AG09309 (cell line): Measurements from ENCODE around the gene FGF16.
"Not testable (repeated sequence)": the region's sequence is repeated elsewhere in the genome, so short reads cannot be mapped to it uniquely, and the experiment has no call there.

Experiments used
- DNase-seq: peaks from one replicate; pipeline ENCODE4 v3.0.0-alpha.2; 2010; ENCODE audit warnings: low read depth
- H3K4me3 ChIP-seq: 2 replicates; pipeline ENCODE4 v1.5.1; 2011; ENCODE audit warnings: mild to moderate bottlenecking, low read depth, low read length, moderate library complexity; ENCODE audit not compliant: control insufficient read depth
- CTCF ChIP-seq: IDR thresholded peaks from 2 replicates; pipeline ENCODE4 v1.5.1; 2011; ENCODE audit warnings: mild to moderate bottlenecking, low read depth, low read length, inconsistent platforms; ENCODE audit not compliant: insufficient read depth, control insufficient read depth; ENCODE audit errors: missing control alignments

The FGF16 gene

DNA sequence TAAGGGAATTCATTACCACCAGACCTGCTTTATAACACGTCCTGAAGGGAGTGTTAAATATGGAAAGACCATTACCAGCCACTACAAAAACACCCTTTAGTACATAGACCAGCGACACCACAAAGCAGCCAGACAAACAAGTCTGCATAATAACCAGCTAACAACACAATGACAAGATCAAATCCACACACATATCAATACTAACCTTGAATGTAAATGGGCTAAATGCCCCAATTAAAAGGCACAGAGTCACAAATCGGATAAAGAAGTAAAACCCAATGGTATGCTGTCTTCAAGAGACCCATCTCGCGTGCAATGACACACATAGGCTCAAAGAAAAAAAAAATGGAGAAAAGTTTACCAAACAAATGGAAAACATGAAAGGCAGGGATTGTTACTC, 36.9 kb downstream of the FGF16 start:
- no peak for TF ChIP-seq CTCF
- H3K4me3 ChIP-seq, result no peak overlapping the region
- no peak for DNase-seq

GRCh38 chrX:77493677-77494553, 46.7 kb downstream of the FGF16 start:
- TF ChIP-seq CTCF, result no peak
- H3K4me3 ChIP-seq, result no peak overlapping the region
- DNase-seq, result peak; percentile 10

GRCh38 chrX:77500164-77500563, 53.0 kb downstream of the FGF16 start:
- DNase-seq, H3K4me3 ChIP-seq: not testable (repeated sequence)

GRCh38 chrX:77502951-77503525, 55.8 kb downstream of the FGF16 start:
- no peak for TF ChIP-seq CTCF
- H3K4me3 ChIP-seq, result no peak overlapping the region
- DNase-seq, result no peak

- TF ChIP-seq CTCF, result no peak
- peak; percentile 3 for DNase-seq
- H3K4me3 ChIP-seq, result no peak overlapping the region
Measured at GRCh38 chrX:77505227-77505626, 58.0 kb downstream of the FGF16 start.
